ENCODE measurements around the gene STAP1. TPM values are rescaled to one million over a fixed set of nuclear protein-coding genes. Genes with fewer than 3 reads are reported as not detected.
A peak's percentile ranks its signal among the peaks of the same experiment; 100 is the strongest.

STAP1 gene
- total and polyA plus RNA-seq, 4 donors: 0.03 to 0.51 (median 0.29) TPM

DNA sequence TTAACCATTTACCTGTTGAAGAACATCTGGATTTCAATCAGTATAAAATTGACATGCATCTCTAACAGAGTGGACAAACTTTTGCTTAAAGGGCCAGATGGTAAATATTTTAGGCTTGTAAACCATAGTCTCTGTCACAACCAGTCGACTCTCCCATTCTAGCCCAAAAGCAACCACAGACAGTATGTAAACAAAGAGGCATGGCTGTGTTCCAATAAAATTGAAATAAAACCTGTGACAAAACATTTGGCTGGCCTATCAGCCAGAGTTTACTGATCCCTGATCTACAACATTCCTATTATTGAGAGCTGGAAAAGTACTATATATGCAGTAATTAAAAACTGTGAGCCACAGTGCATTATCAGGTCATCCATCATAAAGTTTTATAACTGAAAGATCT is 16.5 kb upstream of the STAP1 start:
- Histone ChIP-seq H3K4me3 (ENCODE audit: low read depth in 1 of 3, low read length in 3 of 3) (no peak overlapping the region), H3K9me3 (ENCODE audit: control insufficient read depth in 4 of 4, low read length in 3 of 4) (no peaks in the 10 kb centered on the region), H3K27me3 (ENCODE audit: control insufficient read depth in 4 of 4, insufficient read depth in 4 of 4, low read length in 3 of 4) (no peaks in the 10 kb centered on the region), H3K9ac (ENCODE audit: low read depth in 1 of 2, low read length in 2 of 2) (no peak overlapping the region), H3K4me1 (ENCODE audit: control insufficient read depth in 4 of 4, insufficient read depth in 4 of 4, low read length in 3 of 4) (peaks cover 1 to 29% (median 18%) of the 10 kb centered on the region in 4 donors), H3K27ac (ENCODE audit: low read depth in 1 of 2, low read length in 2 of 2) (no peak overlapping the region), H3K36me3 (ENCODE audit: control insufficient read depth in 4 of 4, insufficient read depth in 3 of 4, low read depth in 1 of 4, low read length in 3 of 4) (peaks cover 4 to 25% (median 18%) of the 10 kb centered on the region in 4 donors)
- TF ChIP-seq, protein P1, sequence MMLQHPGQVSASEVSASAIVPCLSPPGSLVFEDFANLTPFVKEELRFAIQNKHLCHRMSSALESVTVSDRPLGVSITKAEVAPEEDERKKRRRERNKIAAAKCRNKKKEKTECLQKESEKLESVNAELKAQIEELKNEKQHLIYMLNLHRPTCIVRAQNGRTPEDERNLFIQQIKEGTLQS (IDR thresholded peaks at IDR 0.05): no peak
- TF ChIP-seq RAD21 (IDR thresholded peaks at IDR 0.05) (peak in 1 of 2 donors; percentile 12), YY1 (IDR thresholded peaks at IDR 0.05) (no peak), GABPA (IDR thresholded peaks at IDR 0.05 in 1 of 2, conservative IDR thresholded peaks at IDR 0.05 in 1 of 2) (no peak), TAF1 (conservative IDR thresholded peaks at IDR 0.05) (no peak), FOXA2 (IDR thresholded peaks at IDR 0.05) (peak; percentile 26), NR2F2 (IDR thresholded peaks at IDR 0.05) (no peak), FOXA1 (IDR thresholded peaks at IDR 0.05) (no peak), RXRA (IDR thresholded peaks at IDR 0.05) (no peak), ZBTB33 (IDR thresholded peaks at IDR 0.05) (no peak), MAX (IDR thresholded peaks at IDR 0.05) (no peak)
- TF ChIP-seq, protein P2, sequence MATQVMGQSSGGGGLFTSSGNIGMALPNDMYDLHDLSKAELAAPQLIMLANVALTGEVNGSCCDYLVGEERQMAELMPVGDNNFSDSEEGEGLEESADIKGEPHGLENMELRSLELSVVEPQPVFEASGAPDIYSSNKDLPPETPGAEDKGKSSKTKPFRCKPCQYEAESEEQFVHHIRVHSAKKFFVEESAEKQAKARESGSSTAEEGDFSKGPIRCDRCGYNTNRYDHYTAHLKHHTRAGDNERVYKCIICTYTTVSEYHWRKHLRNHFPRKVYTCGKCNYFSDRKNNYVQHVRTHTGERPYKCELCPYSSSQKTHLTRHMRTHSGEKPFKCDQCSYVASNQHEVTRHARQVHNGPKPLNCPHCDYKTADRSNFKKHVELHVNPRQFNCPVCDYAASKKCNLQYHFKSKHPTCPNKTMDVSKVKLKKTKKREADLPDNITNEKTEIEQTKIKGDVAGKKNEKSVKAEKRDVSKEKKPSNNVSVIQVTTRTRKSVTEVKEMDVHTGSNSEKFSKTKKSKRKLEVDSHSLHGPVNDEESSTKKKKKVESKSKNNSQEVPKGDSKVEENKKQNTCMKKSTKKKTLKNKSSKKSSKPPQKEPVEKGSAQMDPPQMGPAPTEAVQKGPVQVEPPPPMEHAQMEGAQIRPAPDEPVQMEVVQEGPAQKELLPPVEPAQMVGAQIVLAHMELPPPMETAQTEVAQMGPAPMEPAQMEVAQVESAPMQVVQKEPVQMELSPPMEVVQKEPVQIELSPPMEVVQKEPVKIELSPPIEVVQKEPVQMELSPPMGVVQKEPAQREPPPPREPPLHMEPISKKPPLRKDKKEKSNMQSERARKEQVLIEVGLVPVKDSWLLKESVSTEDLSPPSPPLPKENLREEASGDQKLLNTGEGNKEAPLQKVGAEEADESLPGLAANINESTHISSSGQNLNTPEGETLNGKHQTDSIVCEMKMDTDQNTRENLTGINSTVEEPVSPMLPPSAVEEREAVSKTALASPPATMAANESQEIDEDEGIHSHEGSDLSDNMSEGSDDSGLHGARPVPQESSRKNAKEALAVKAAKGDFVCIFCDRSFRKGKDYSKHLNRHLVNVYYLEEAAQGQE (IDR thresholded peaks at IDR 0.05): no peak
- DNase-seq (ENCODE audit: low spot score): no peak
- WGBS: 16% methylated on average over 1 of the region's 1 CpG

- H3K4me1 ChIP-seq (ENCODE audit: control insufficient read depth in 4 of 4, insufficient read depth in 4 of 4, low read length in 3 of 4): peaks cover 1 to 29% (median 18%) of the 10 kb centered on the region in 4 donors
- peak within 1 kb of the TSS; percentile 77 to 94 for H3K27ac ChIP-seq (ENCODE audit: low read depth in 1 of 2, low read length in 2 of 2)
- H3K9me3 ChIP-seq (ENCODE audit: control insufficient read depth in 4 of 4, low read length in 3 of 4): no peaks in the 10 kb centered on the region
- peaks cover 0 to 2% (median 0%) of the 10 kb centered on the region in 4 donors for H3K36me3 ChIP-seq (ENCODE audit: control insufficient read depth in 4 of 4, insufficient read depth in 3 of 4, low read depth in 1 of 4, low read length in 3 of 4)
- peak; percentile 94 for DNase-seq (ENCODE audit: low spot score)
- no peaks in the 10 kb centered on the region for H3K27me3 ChIP-seq (ENCODE audit: control insufficient read depth in 4 of 4, insufficient read depth in 4 of 4, low read length in 3 of 4)
- H3K9ac ChIP-seq (ENCODE audit: low read depth in 1 of 2, low read length in 2 of 2): peak within 1 kb of the TSS; percentile 88 to 98
- H3K4me3 ChIP-seq (ENCODE audit: low read depth in 1 of 3, low read length in 3 of 3): peak within 1 kb of the TSS; percentile 72 to 92 (median 89)
- under 1% methylated on average over 53 of the region's 53 CpGs for WGBS
- TF ChIP-seq FOXA2 (IDR thresholded peaks at IDR 0.05): peak; percentile 6
- TF ChIP-seq, protein P3, sequence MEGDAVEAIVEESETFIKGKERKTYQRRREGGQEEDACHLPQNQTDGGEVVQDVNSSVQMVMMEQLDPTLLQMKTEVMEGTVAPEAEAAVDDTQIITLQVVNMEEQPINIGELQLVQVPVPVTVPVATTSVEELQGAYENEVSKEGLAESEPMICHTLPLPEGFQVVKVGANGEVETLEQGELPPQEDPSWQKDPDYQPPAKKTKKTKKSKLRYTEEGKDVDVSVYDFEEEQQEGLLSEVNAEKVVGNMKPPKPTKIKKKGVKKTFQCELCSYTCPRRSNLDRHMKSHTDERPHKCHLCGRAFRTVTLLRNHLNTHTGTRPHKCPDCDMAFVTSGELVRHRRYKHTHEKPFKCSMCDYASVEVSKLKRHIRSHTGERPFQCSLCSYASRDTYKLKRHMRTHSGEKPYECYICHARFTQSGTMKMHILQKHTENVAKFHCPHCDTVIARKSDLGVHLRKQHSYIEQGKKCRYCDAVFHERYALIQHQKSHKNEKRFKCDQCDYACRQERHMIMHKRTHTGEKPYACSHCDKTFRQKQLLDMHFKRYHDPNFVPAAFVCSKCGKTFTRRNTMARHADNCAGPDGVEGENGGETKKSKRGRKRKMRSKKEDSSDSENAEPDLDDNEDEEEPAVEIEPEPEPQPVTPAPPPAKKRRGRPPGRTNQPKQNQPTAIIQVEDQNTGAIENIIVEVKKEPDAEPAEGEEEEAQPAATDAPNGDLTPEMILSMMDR (IDR thresholded peaks at IDR 0.05; ENCODE audit: low read depth, low read length, missing input control): no peak
- TF ChIP-seq NR2F2 (IDR thresholded peaks at IDR 0.05): no peak
- no peak for TF ChIP-seq HNF4G (IDR thresholded peaks at IDR 0.05)
- peak; percentile 52 to 71 for TF ChIP-seq RXRA (IDR thresholded peaks at IDR 0.05)
- peak; percentile 96 for TF ChIP-seq TAF1 (conservative IDR thresholded peaks at IDR 0.05)
- TF ChIP-seq HNF4A (conservative IDR thresholded peaks at IDR 0.05): peak; percentile 10
- TF ChIP-seq, protein P2 (IDR thresholded peaks at IDR 0.05): peak; percentile 91
- peak; percentile 56 for TF ChIP-seq SP1 (IDR thresholded peaks at IDR 0.05)
- no peak for TF ChIP-seq JUND (IDR thresholded peaks at IDR 0.05)
- TF ChIP-seq EGR1 (IDR thresholded peaks at IDR 0.05; ENCODE audit: low read depth in 2 of 2): peak; percentile 71
Observed at GRCh38 chr4:67545199-67546003, 13.1 kb upstream of the STAP1 start, which contains the start of gene CENPC. Gene CENPC (minus strand): TSS chr4:67545503. CDS start chr4:67545355, 148 bp downstream.
